OCI-LY7 (cell line): ENCODE measurements around the gene JMY. TPM values are rescaled to one million over a fixed set of nuclear protein-coding genes. Genes with fewer than 3 reads are reported as not detected.
"Not testable (repeated sequence)": the region's sequence is repeated elsewhere in the genome, so short reads cannot be mapped to it uniquely, and the experiment has no call there.

ENCODE experiments used
- BruUV-seq: library from RNA; stranded (reverse); fragments of 400-500 nt; replicated peaks from 2 replicates; lab custom pipeline; 2021; lab: Mats Ljungman, UMichigan
- CTCF ChIA-PET: fragments of 300-600 bp; sonication (Branson Sonifier 250); formaldehyde crosslinking; loops from one replicate; lab custom pipeline; 2022; ENCODE audit warnings: antibody characterized with exemption; ENCODE audit not compliant: unreplicated experiment; lab: Charles Lee
- POLR2A ChIA-PET: fragments of 300-600 bp; sonication (Branson Sonifier 250); formaldehyde crosslinking; loops from one replicate; lab custom pipeline; 2022; ENCODE audit warnings: antibody characterized with exemption; lab: Charles Lee
- DNase-seq: peaks from one replicate; pipeline ENCODE4 v3.0.0-alpha.2; 2015; ENCODE audit warnings: low spot score
- H2AFZ ChIP-seq: fragments of 200-600 bp; sonication (generic), shearing (Covaris generic); 2 replicates; pipeline ENCODE4 v1.6.1; 2014; ENCODE audit warnings: mild to moderate bottlenecking, antibody characterized with exemption, low read length, moderate library complexity
- H3K27ac ChIP-seq: fragments of 200-600 bp; sonication (generic); 2 replicates; pipeline ENCODE4 v1.5.1; 2014; ENCODE audit warnings: mixed run types, low read depth, mild to moderate bottlenecking, moderate library complexity, low read length, inconsistent platforms; ENCODE audit not compliant: poor library complexity, severe bottlenecking
- H3K36me3 ChIP-seq: fragments of 200-600 bp; sonication (generic); 2 replicates; pipeline ENCODE4 v1.6.1; 2014; ENCODE audit warnings: mild to moderate bottlenecking, antibody characterized with exemption, low read length, moderate library complexity, mixed read lengths; ENCODE audit not compliant: insufficient read depth
- H3K4me1 ChIP-seq: fragments of 200-600 bp; sonication (generic); 2 replicates; pipeline ENCODE4 v1.5.1; 2014; ENCODE audit warnings: mild to moderate bottlenecking, low read length; ENCODE audit not compliant: insufficient read depth, poor library complexity, severe bottlenecking
- H3K4me2 ChIP-seq: fragments of 200-600 bp; sonication (generic); 2 replicates; pipeline ENCODE4 v1.6.1; 2014; ENCODE audit warnings: mild to moderate bottlenecking, low read length
- H3K4me3 ChIP-seq: fragments of 200-600 bp; sonication (generic); 2 replicates; pipeline ENCODE4 v1.5.1; 2014; ENCODE audit warnings: mild to moderate bottlenecking, low read depth, low read length; ENCODE audit not compliant: poor library complexity, severe bottlenecking
- H3K79me2 ChIP-seq: fragments of 200-600 bp; sonication (generic); 2 replicates; pipeline ENCODE4 v1.6.1; 2016; ENCODE audit warnings: low read depth, mild to moderate bottlenecking, low read length, moderate library complexity, mixed read lengths; ENCODE audit not compliant: insufficient read depth
- H3K9me2 ChIP-seq: fragments of 200-600 bp; sonication (generic); 2 replicates; pipeline ENCODE4 v1.6.1; 2016; ENCODE audit warnings: mild to moderate bottlenecking, low read length, mixed read lengths; ENCODE audit not compliant: insufficient read depth
- H3K9me3 ChIP-seq: fragments of 200-600 bp; sonication (generic); 2 replicates; pipeline ENCODE4 v1.6.1; 2014; ENCODE audit warnings: mild to moderate bottlenecking, mixed run types, low read length, mixed read lengths
- H4K20me1 ChIP-seq: fragments of 200-600 bp; sonication (generic); 2 replicates; pipeline ENCODE4 v1.6.1; 2014; ENCODE audit warnings: mild to moderate bottlenecking, antibody characterized with exemption, low read length, moderate library complexity, mixed read lengths; ENCODE audit not compliant: insufficient read depth
- EZH2phosphoT487 ChIP-seq: fragments of 200-600 bp; sonication (generic); IDR thresholded peaks from 2 replicates; pipeline ENCODE4 v1.6.1; 2018; ENCODE audit warnings: low read depth, borderline replicate concordance, mild to moderate bottlenecking, mixed run types, antibody characterized with exemption, low read length, moderate library complexity, mixed read lengths
- intact Hi-C: fragments of 100-400 bp; cut with micrococcal nuclease; formaldehyde crosslinking; loops from one replicate; pipeline ENCODE4 v1.10.0; 2022; ENCODE audit not compliant: unreplicated experiment
- total RNA-seq, 2 experiments: library from RNA; depleted of rRNA in 1 of 2; stranded (reverse); fragments of >200 nt in 1 of 2; shearing (Covaris generic) in 1 of 2; gene quantifications; 2 replicates each; pipeline ENCODE4 v1.2.3, GENCODE V29; 2014 to 2022
- TF ChIP-seq, protein P1 (sequence below): fragments of 200-600 bp; sonication (generic); conservative IDR thresholded peaks from 2 replicates; pipeline ENCODE4 v1.5.1; 2014; ENCODE audit warnings: mild to moderate bottlenecking, antibody characterized with exemption, low read length, moderate library complexity, mixed read lengths

The JMY gene
- total RNA-seq, 2 experiments from 2014 or later: 4.5 to 6.3 TPM

DNA sequence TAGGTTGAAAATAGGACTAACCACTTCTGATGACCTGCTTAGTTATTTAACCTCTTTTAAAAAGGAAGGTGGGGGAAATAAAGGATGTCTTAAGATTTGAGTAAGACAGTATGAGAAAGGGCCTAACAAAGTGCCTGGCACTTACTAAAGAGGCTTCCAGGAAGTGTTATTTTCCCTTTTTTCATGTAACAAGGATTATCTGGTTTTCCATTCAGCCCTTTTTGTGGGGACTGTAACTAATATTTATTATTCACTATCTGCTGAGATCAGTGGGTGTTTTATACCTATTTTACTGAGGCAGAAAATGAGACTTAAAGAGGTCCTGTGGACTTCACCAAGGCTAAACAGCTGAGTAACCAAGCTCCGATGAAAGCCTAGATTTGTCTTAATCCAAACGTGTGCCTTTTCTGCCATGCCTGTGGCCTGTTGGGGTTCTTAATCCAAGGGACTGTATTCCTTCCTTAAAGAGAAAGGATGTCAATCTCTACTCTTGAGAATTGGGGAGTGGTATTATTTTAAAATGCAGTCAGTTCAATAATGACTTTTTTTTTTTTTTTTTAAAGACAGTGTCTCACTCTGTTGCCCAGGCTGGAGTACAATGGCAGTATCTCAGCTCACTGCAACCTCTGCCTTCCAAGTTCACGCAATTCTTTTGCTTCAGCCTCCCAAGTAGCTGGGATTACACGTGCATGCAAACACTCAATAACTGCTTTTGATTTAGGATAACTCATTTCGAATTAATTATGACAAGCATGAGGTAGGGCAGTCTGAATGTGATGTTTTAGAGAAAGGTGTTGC lies 6.5 kb downstream of the JMY start:
- no peak overlapping the region for H2AFZ ChIP-seq
- no peak for TF ChIP-seq EZH2phosphoT487
- no peak overlapping the region for H3K4me3 ChIP-seq
- peaks cover 38% of the 10 kb centered on the region for H3K4me1 ChIP-seq
- no peak for DNase-seq
- H4K20me1 ChIP-seq: peaks cover 10% of the 10 kb centered on the region; the same call in 1 of the 2 replicates
- no peaks in the 10 kb centered on the region for H3K9me3 ChIP-seq
- no peak overlapping the region for H3K27ac ChIP-seq
- CTCF ChIA-PET: no interaction called here
- no peak overlapping the region; the same call in 1 of the 2 replicates for H3K4me2 ChIP-seq
- H3K36me3 ChIP-seq: no peaks in the 10 kb centered on the region
- no TSS peak for BruUV-seq
- H3K79me2 ChIP-seq: peaks cover 64% of the 10 kb centered on the region; the same call in 1 of the 2 replicates
- intact Hi-C loops: no loop called here
- POLR2A ChIA-PET: interaction anchor here (0.6 to 1.0 kb wide), 3 partner anchors 12 to 1301 kb away, joined by 3 to 4 read pairs (median 3); no protein-coding TSS in a partner anchor
- H3K9me2 ChIP-seq: no peaks in the 10 kb centered on the region

DNA sequence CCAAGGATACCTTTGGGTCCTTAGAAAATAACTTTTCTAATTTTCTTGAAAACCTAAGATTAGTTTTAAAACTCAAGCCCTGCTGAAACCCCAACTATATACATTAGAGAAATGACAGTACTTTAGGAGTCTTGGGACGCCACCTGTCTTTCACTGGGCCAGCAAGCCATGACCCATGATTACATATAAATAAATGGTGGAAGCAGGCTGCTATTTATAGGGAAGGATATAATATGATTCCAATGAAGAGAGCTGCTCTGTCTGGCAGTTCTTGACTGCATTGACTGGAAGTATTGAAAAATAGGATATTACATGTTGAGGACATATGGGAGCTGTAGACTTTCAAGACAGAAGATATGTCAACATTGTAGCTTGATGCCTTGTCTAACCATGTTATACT lies 7.3 kb downstream of the JMY start:
- intact Hi-C loops: no loop called here
- no TSS peak for BruUV-seq

DNA sequence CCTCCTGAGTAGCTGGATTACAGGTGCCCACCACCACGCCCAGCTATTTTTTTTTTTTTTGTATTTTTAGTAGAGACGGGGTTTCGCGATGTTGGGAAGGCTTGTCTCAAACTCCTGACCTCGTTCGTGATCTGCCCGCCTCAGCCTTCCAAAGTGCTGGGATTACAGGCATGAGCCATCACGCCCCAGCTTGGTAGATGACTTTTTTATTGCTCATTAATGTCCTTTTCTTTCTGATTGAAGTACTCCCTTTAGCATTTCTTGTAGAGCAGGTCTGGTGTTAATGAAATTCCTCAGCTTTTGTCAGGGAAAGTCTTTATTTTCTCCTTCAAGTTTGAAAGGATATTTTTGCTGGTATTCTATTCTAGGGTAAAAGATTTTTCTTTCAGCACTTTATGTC lies 18.1 kb downstream of the JMY start:
- CTCF ChIA-PET, H3K27ac ChIP-seq, H4K20me1 ChIP-seq, BruUV-seq, H3K4me2 ChIP-seq, H3K9me2 ChIP-seq, POLR2A ChIA-PET, H3K79me2 ChIP-seq, H3K4me3 ChIP-seq, H3K9me3 ChIP-seq, intact Hi-C loops, H2AFZ ChIP-seq, H3K36me3 ChIP-seq, DNase-seq: not testable (repeated sequence)
- H3K4me1 ChIP-seq: peaks cover 21% of the 10 kb centered on the region

More for the DNA sequence above, 7.3 kb downstream of the JMY start:
- H3K4me1 ChIP-seq: peaks cover 33% of the 10 kb centered on the region
- peaks cover 57% of the 10 kb centered on the region; the same call in 1 of the 2 replicates for H3K79me2 ChIP-seq
- DNase-seq: no peak
- H3K27ac ChIP-seq: no peak overlapping the region
- no peak overlapping the region for H3K4me3 ChIP-seq
- H3K9me2 ChIP-seq: no peaks in the 10 kb centered on the region
- H2AFZ ChIP-seq: no peak overlapping the region
- H3K4me2 ChIP-seq: no peak overlapping the region
- POLR2A ChIA-PET: no interaction called here
- H3K9me3 ChIP-seq: no peaks in the 10 kb centered on the region
- 0 out of 2 replicates have a peak, but pooled peaks cover 2% of the 10 kb centered on the region for H4K20me1 ChIP-seq
- TF ChIP-seq, protein P1, sequence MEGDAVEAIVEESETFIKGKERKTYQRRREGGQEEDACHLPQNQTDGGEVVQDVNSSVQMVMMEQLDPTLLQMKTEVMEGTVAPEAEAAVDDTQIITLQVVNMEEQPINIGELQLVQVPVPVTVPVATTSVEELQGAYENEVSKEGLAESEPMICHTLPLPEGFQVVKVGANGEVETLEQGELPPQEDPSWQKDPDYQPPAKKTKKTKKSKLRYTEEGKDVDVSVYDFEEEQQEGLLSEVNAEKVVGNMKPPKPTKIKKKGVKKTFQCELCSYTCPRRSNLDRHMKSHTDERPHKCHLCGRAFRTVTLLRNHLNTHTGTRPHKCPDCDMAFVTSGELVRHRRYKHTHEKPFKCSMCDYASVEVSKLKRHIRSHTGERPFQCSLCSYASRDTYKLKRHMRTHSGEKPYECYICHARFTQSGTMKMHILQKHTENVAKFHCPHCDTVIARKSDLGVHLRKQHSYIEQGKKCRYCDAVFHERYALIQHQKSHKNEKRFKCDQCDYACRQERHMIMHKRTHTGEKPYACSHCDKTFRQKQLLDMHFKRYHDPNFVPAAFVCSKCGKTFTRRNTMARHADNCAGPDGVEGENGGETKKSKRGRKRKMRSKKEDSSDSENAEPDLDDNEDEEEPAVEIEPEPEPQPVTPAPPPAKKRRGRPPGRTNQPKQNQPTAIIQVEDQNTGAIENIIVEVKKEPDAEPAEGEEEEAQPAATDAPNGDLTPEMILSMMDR: no peak
- TF ChIP-seq EZH2phosphoT487: no peak
- no peaks in the 10 kb centered on the region for H3K36me3 ChIP-seq
- CTCF ChIA-PET: no interaction called here
